GM13977 (cell line): ENCODE results near the gene ATP2B3.

ENCODE experiments used
- DNase-seq: peaks from one replicate; pipeline ENCODE4 v3.0.0; 2012; ENCODE audit warnings: low spot score
- in situ Hi-C: fragments of 300-500 bp; cut with MboI; formaldehyde crosslinking; loops from one replicate; pipeline ENCODE4 v1.12.0; 2022; ENCODE audit warnings: low sequenced_read_pairs, low pct_unique_long_range_greater_than_20kb, mixed read lengths, inconsistent platforms; ENCODE audit not compliant: unreplicated experiment
- TF ChIP-seq, protein P1 (sequence below): IDR thresholded peaks from 2 replicates; pipeline ENCODE4 v1.5.1; 2012; ENCODE audit warnings: mild to moderate bottlenecking, control low read depth; ENCODE audit not compliant: insufficient read depth; ENCODE audit errors: extremely low read depth, missing control alignments

ATP2B3 gene

DNA sequence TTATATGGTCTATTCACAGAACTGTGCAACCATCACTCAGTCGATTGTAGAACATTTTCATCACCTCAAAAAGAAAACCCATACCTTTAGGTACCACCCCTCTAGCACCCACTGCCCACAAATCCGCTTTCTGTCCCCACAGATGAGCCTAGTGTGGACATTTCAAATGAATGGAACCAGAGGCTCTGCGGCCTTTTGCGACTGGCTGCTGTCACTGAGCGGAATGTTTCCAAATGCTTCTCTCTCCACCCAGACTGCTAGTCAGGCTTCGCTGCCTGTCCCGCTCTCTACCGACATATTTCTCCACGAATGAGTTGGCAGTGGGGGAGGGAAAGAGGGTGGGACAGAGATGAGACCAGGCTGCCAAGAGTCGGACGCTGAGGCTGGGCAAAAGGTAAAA is 24.4 kb upstream of the ATP2B3 start:
- DNase-seq, result no peak
- in situ Hi-C loops, result no loop called here
- TF ChIP-seq, protein P1, sequence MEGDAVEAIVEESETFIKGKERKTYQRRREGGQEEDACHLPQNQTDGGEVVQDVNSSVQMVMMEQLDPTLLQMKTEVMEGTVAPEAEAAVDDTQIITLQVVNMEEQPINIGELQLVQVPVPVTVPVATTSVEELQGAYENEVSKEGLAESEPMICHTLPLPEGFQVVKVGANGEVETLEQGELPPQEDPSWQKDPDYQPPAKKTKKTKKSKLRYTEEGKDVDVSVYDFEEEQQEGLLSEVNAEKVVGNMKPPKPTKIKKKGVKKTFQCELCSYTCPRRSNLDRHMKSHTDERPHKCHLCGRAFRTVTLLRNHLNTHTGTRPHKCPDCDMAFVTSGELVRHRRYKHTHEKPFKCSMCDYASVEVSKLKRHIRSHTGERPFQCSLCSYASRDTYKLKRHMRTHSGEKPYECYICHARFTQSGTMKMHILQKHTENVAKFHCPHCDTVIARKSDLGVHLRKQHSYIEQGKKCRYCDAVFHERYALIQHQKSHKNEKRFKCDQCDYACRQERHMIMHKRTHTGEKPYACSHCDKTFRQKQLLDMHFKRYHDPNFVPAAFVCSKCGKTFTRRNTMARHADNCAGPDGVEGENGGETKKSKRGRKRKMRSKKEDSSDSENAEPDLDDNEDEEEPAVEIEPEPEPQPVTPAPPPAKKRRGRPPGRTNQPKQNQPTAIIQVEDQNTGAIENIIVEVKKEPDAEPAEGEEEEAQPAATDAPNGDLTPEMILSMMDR, result no peak

DNA sequence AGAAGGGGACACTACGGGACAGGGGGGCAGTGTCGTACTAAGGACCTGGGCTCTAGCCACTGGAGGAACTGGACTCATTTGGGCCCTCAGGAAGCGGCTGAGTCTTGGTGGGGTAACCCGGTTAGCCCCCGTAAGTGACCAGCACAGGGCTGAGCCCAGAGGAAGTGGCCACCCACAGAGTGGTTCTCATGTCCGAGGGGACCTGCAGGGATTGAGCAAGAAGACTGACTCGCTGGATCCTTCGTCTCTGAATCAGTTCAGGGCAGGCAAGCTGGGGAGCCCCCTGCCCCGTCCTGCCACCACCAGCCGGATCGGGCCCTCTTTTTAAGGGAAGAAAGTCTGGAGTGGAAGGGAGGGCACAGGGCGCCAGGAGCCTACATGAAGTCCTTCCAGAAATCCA is 23.4 kb upstream of the ATP2B3 start:
- DNase-seq, result no peak
- in situ Hi-C loops, result no loop called here
- TF ChIP-seq, protein P1, result no peak

DNA sequence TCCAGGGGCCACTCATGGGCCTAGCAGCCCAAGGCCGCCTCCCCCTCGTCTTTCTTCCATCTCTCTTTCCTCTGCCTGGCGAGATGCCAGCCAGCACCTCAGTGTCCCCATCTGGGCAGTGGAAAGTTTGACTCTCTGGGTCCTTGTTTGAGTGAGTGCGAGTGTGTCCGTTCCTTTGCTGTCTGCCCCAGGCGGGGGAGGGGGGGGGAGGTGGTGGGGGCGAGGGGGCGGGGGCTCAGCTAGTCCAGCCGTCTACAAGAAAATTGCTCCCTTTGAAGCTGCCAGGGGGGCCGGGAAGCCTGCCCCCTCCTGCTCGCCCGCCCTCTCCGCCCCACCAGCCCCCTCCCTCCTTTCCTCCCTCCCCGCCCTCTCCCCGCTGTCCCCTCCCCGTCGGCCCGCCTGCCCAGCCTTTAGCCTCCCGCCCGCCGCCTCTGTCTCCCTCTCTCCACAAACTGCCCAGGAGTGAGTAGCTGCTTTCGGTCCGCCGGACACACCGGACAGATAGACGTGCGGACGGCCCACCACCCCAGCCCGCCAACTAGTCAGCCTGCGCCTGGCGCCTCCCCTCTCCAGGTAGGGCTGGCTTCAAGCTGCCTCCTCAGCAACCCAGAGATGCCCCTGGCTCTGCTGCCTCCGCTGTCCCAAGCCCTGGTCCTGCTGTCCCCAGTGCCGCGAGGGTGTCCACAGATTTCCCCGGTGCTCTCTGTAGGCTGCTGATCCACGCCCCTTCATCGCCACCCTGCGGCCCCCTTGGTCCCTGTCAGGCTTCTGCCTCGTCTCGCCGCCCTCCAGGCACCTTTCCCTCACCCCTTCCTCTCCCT is 22.7 kb upstream of the ATP2B3 start, which contains the start of gene BGN:
BGN (plus strand) TSS at position 440 of the 821 bp plus-strand sequence. CDS start 9,652 bp downstream, outside the sequence.
- in situ Hi-C loops, result no loop called here
- no peak for DNase-seq
- TF ChIP-seq, protein P1, result no peak

DNA sequence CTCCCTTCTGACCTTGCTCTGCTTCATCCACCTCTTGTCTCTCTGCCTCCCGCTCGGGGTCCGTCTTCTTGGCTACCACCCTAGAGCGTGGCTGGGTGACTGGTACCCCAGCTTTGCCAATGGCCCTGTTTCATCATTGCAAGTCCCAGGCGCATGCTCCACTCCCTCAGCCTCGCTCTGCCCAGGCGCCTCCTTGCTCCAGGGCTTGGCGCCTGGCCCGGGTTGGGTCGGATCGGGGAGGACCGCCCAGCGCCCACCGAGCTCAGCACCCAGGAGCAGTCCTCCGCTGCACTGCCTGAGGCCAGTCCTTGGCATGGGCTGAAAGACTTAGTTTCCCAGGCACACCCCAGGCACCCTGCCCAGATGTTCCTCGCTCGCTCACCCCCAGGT is 22.1 kb upstream of the ATP2B3 start:
- TF ChIP-seq, protein P1, result no peak
- no peak for DNase-seq
- in situ Hi-C loops, result no loop called here

DNA sequence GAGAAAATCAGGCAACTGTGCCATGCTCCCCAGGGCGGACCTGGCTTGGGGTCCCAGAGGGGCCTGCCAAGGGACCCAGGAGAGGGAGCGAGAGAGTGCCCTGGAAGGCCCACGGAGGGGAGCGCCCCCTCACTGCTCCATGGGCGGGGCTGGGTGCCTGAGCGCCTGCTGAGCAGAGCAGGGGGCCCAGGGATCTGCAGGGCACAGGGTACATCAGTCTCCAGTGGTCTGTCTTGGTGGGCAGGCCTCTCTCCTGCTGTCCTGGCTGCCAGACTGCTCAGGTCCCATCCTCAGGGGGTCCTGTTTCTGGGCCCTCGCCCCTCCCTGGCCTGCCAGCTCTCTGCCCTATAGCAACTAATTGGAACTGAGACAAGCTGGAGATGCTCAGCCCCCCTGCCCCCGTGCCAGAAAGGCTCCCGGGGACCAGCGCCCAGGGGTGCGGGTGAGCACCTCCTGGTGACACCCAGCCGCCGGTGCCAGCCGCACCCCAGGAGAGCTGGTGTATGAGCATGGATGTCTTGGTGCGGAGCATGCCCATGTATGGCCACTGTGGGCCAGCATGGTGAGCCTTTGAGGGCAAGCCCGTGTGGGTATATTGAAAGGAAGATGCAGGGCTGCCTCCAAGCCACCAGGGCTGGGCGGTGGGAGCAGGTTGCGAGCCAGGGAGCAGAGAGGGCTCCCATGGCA is 21.4 kb upstream of the ATP2B3 start:
- in situ Hi-C loops, result no loop called here
- TF ChIP-seq, protein P1, result no peak
- no peak for DNase-seq

DNA sequence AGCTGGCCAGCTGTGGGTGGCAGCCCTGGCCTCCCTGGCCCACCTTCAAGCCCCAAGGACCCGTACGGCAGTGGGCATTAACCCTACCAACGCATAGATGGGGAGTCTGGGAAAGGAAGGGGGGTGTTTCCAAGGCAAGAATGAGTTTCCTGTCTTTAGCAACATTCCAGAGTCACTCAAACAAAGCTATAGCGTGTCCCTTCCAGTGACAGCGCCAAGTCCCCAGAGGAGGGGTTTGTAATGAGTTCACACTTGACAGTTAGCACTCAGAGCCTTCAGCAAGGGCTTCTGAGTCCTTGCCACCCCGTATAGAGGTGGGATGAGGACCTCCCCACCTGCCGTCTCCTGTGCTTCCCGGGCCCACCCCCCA is 20.9 kb upstream of the ATP2B3 start:
- in situ Hi-C loops, result no loop called here

More for the DNA sequence above, 20.9 kb upstream of the ATP2B3 start:
- DNase-seq, result no peak
- TF ChIP-seq, protein P1, result no peak
